Measurements from ENCODE around the gene POLR2L. TPM values are rescaled to one million over a fixed set of nuclear protein-coding genes. Genes with fewer than 3 reads are reported as not detected.
A peak's percentile ranks its signal among the peaks of the same experiment; 100 is the strongest.

Gene POLR2L
- polyA plus RNA-seq, 1 of the 3 experiments (the other 2 are of a cell fraction) = 540 TPM

- Histone ChIP-seq H3K79me2 (ENCODE audit: insufficient read depth) (peaks cover 79% of the 10 kb centered on the region), H2AFZ (ENCODE audit: low read depth) (no peak overlapping the region), H3F3A (replicated peaks; ENCODE audit: insufficient read depth) (peaks cover 43% of the 10 kb centered on the region), H3K9me2 (no peaks in the 10 kb centered on the region), H3K4me3 (ENCODE audit: low read depth in 2 of 2, low read length in 1 of 2) (peak overlapping the region; percentile 95 to 100; a peak in 3 of 4 replicates), H3K4me1 (ENCODE audit: control insufficient read depth in 1 of 2, insufficient read depth in 2 of 2, low read depth in 1 of 2, low read length in 1 of 2) (peaks cover 31 to 42% of the 10 kb centered on the region in 2 experiments; a peak in 3 of 4 replicates), H3K4me2 (peak overlapping the region; percentile 100), H3K9me3 (no peaks in the 10 kb centered on the region), H3K27ac (ENCODE audit: low read depth in 2 of 2, low read length in 1 of 2) (peak overlapping the region; percentile 91 to 93), H3K9ac (peak overlapping the region; percentile 97), H4K20me1 (ENCODE audit: insufficient read depth) (peaks cover 45% of the 10 kb centered on the region), H3K36me3 (replicated peaks in 1 of 2; ENCODE audit: control insufficient read depth in 1 of 2, insufficient read depth in 2 of 2, low read length in 1 of 2) (peaks cover 16 to 17% of the 10 kb centered on the region in 2 experiments), H3K27me3 (ENCODE audit: insufficient read depth) (no peaks in the 10 kb centered on the region)
- 16% methylated on average over 20 of the region's 25 CpGs for WGBS (ENCODE audit: low lambda C conversion rate)
- ChIA-PET POLR2A (interaction anchor here (0.5 to 2.1 kb wide), 4 partner anchors 11 to 255 kb away, joined by 3 to 9 read pairs (median 5); partner anchors contain the start of gene CD151), CTCF (interaction anchor here (0.6 to 7.5 kb wide), 7 partner anchors 10 to 207 kb away, joined by 3 to 70 read pairs (median 3); no protein-coding TSS in a partner anchor)
- no peak for DNase-seq
- no peak for TF ChIP-seq FOXM1 (IDR thresholded peaks at IDR 0.05; ENCODE audit: low read depth)
- no peak for TF ChIP-seq YY1 (IDR thresholded peaks at IDR 0.05; ENCODE audit: low read depth)
- peak; percentile 48; the same call in 1 of the 2 replicates for TF ChIP-seq ELF1 (IDR thresholded peaks at IDR 0.05)
- TF ChIP-seq NRF1 (IDR thresholded peaks at IDR 0.05; ENCODE audit: low read depth, low read length) = no peak
- TF ChIP-seq GATA2 (CRISPR knock-in tag; IDR thresholded peaks at IDR 0.05) = no peak
- no peak for TF ChIP-seq FOXJ3 (CRISPR knock-in tag; IDR thresholded peaks at IDR 0.05)
- no peak for TF ChIP-seq RFX5 (IDR thresholded peaks at IDR 0.05; ENCODE audit: low read length)
- no peak for TF ChIP-seq RCOR1 (IDR thresholded peaks at IDR 0.05; ENCODE audit: low read length)
- peak; percentile 96 for TF ChIP-seq TEAD4 (IDR thresholded peaks at IDR 0.05; ENCODE audit: borderline replicate concordance, insufficient read depth)
- TF ChIP-seq MEF2A (IDR thresholded peaks at IDR 0.05; ENCODE audit: borderline replicate concordance, low read depth) = no peak
- peak; percentile 33; the same call in 1 of the 2 replicates for TF ChIP-seq JUND (IDR thresholded peaks at IDR 0.05)
- TF ChIP-seq GABPA (IDR thresholded peaks at IDR 0.05; ENCODE audit: low read depth) = peak; percentile 65
- peak; percentile 62 for TF ChIP-seq TCF12 (IDR thresholded peaks at IDR 0.05)
- no peak for TF ChIP-seq IRF3 (IDR thresholded peaks at IDR 0.05; ENCODE audit: low read depth, low read length)
- TF ChIP-seq, protein P1, sequence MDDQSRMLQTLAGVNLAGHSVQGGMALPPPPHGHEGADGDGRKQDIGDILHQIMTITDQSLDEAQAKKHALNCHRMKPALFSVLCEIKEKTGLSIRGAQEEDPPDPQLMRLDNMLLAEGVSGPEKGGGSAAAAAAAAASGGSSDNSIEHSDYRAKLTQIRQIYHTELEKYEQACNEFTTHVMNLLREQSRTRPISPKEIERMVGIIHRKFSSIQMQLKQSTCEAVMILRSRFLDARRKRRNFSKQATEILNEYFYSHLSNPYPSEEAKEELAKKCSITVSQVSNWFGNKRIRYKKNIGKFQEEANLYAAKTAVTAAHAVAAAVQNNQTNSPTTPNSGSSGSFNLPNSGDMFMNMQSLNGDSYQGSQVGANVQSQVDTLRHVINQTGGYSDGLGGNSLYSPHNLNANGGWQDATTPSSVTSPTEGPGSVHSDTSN (IDR thresholded peaks at IDR 0.05) = peak; percentile 34
- no peak for TF ChIP-seq ZBTB33 (IDR thresholded peaks at IDR 0.05; ENCODE audit: borderline replicate concordance, low read depth)
- peak; percentile 84 for TF ChIP-seq REST (IDR thresholded peaks at IDR 0.05; ENCODE audit: low read depth, low read length)
- TF ChIP-seq USF1 (IDR thresholded peaks at IDR 0.05; ENCODE audit: borderline replicate concordance, low read depth) = peak; percentile 57
- peak; percentile 33; the same call in 1 of the 2 replicates for TF ChIP-seq FOSL2 (IDR thresholded peaks at IDR 0.05; ENCODE audit: borderline replicate concordance, low read depth)
- peak; percentile 48; the same call in 1 of the 2 replicates for TF ChIP-seq SIN3A (IDR thresholded peaks at IDR 0.05; ENCODE audit: borderline replicate concordance, low read depth, low read length)
- TF ChIP-seq TAF1 (IDR thresholded peaks at IDR 0.05; ENCODE audit: borderline replicate concordance, low read depth, low read length) = peak; percentile 40; the same call in 1 of the 2 replicates
- TF ChIP-seq, protein P2, sequence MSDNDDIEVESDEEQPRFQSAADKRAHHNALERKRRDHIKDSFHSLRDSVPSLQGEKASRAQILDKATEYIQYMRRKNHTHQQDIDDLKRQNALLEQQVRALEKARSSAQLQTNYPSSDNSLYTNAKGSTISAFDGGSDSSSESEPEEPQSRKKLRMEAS (IDR thresholded peaks at IDR 0.05; ENCODE audit: low read depth) = peak; percentile 99
- TF ChIP-seq SMC3 (IDR thresholded peaks at IDR 0.05; ENCODE audit: low read depth, low read length) = no peak
- TF ChIP-seq MXI1 (IDR thresholded peaks at IDR 0.05; ENCODE audit: low read depth, low read length) = no peak
Measured at GRCh38 chr11:843818-844692, 1.7 kb upstream of the POLR2L start.

Data from SK-N-SH (cell line).